Esophagus mucosa (tissue), 1 donor: Measurements from ENCODE around the gene CDK17. TPM values are rescaled to one million over a fixed set of nuclear protein-coding genes. Genes with fewer than 3 reads are reported as not detected.
"Not testable (repeated sequence)": the region's sequence is repeated elsewhere in the genome, so short reads cannot be mapped to it uniquely, and the experiment has no call there.

Source experiments
- ATAC-seq: fragments of 200-7000 bp; cut with Tn5 transposase; one replicate; pipeline ENCODE4 v1.9.1; 2020
- total RNA-seq: library from RNA; stranded (reverse); gene quantifications from one replicate; pipeline ENCODE4 v1.2.4, GENCODE V29; 2023
- donor health status: DM: yes; HTN: yes; CAD: no.

The CDK17 gene
- total RNA-seq, 1 donor from 2014 or later = 16.7 TPM

- not testable (repeated sequence) for ATAC-seq
These were observed 17.4 kb upstream of the CDK17 start for GRCh38 chr12:96417688-96418087.

GRCh38 chr12:96416033-96416799, 16.0 kb upstream of the CDK17 start:
- peak; percentile 92 for ATAC-seq

GRCh38 chr12:96414637-96415036, 14.4 kb upstream of the CDK17 start:
- peak; percentile 76 for ATAC-seq

GRCh38 chr12:96412431-96412830, 12.2 kb upstream of the CDK17 start:
- no peak for ATAC-seq

GRCh38 chr12:96409731-96410130, 9.5 kb upstream of the CDK17 start:
- ATAC-seq = no peak

- no peak for ATAC-seq
These were observed 8.8 kb upstream of the CDK17 start for GRCh38 chr12:96408993-96409392.

GRCh38 chr12:96407429-96408097, 7.3 kb upstream of the CDK17 start:
- peak; percentile 74 for ATAC-seq

- no peak for ATAC-seq
These were observed 4.5 kb upstream of the CDK17 start for GRCh38 chr12:96404696-96405095.

GRCh38 chr12:96403870-96404269, 3.6 kb upstream of the CDK17 start:
- ATAC-seq = no peak

GRCh38 chr12:96402522-96402921, 2.3 kb upstream of the CDK17 start:
- not testable (repeated sequence) for ATAC-seq

- ATAC-seq = no peak
These were observed 1.8 kb upstream of the CDK17 start for GRCh38 chr12:96402061-96402460.

GRCh38 chr12:96401076-96401871, 1.0 kb upstream of the CDK17 start:
- peak; percentile 12 for ATAC-seq

GRCh38 chr12:96400631-96401075, 414 bp upstream of the CDK17 start:
- peak; percentile 11 for ATAC-seq

GRCh38 chr12:96399120-96399918, 920 bp downstream of the CDK17 start:
- peak; percentile 70 for ATAC-seq

GRCh38 chr12:96398424-96399119, 1.7 kb downstream of the CDK17 start:
- ATAC-seq = no peak

- no peak for ATAC-seq
These were observed 2.3 kb downstream of the CDK17 start for GRCh38 chr12:96397756-96398423.

GRCh38 chr12:96396914-96397313, 3.3 kb downstream of the CDK17 start:
- no peak for ATAC-seq

GRCh38 chr12:96396209-96396608, 4.0 kb downstream of the CDK17 start:
- ATAC-seq = no peak

GRCh38 chr12:96395236-96395635, 5.0 kb downstream of the CDK17 start:
- no peak for ATAC-seq

GRCh38 chr12:96393229-96393628, 7.0 kb downstream of the CDK17 start:
- not testable (repeated sequence) for ATAC-seq

GRCh38 chr12:96392397-96392796, 7.8 kb downstream of the CDK17 start:
- no peak for ATAC-seq
